ENCODE data around the gene TMEM86B.

TMEM86B gene

GRCh38 chr19:55266404-55266803, 37.8 kb upstream of the TMEM86B start:
- Histone ChIP-seq H3F3A (ENCODE audit: control insufficient read depth, insufficient read depth) (peaks cover 13% of the 10 kb centered on the region; the same call in 1 of the 2 replicates), H3K27ac (ENCODE audit: low read depth, low read length) (no peak overlapping the region), H3K4me3 (ENCODE audit: low read length) (no peak overlapping the region), H3K36me3 (ENCODE audit: control insufficient read depth, low read length) (no peaks in the 10 kb centered on the region), H3K4me2 (ENCODE audit: low read length) (no peak overlapping the region), H3K9me2 (replicated peaks; ENCODE audit: control insufficient read depth, low read length) (no peaks in the 10 kb centered on the region), H3K27me3 (ENCODE audit: control insufficient read depth, low read length) (no peaks in the 10 kb centered on the region), H3K4me1 (ENCODE audit: control insufficient read depth, low read length) (no peaks in the 10 kb centered on the region), H4K20me1 (ENCODE audit: control insufficient read depth, insufficient read depth, low read depth, low read length) (no peaks in the 10 kb centered on the region), H3K9me3 (ENCODE audit: control insufficient read depth, insufficient read depth, low read length) (peaks cover 7% of the 10 kb centered on the region; the same call in 1 of the 2 replicates), H3K79me2 (ENCODE audit: control insufficient read depth, low read length) (peaks cover 5% of the 10 kb centered on the region)
- TF ChIP-seq EZH2phosphoT487 (IDR thresholded peaks at IDR 0.05; ENCODE audit: borderline replicate concordance, low read length) (no peak), CTCF (IDR thresholded peaks at IDR 0.05; ENCODE audit: low read depth, low read length, poor library complexity, severe bottlenecking) (no peak)

- Histone ChIP-seq H4K20me1 (ENCODE audit: control insufficient read depth, insufficient read depth, low read depth, low read length) (no peaks in the 10 kb centered on the region), H3K9me3 (ENCODE audit: control insufficient read depth, insufficient read depth, low read length) (peaks cover 7% of the 10 kb centered on the region; the same call in 1 of the 2 replicates), H3K9me2 (replicated peaks; ENCODE audit: control insufficient read depth, low read length) (no peaks in the 10 kb centered on the region), H3F3A (ENCODE audit: control insufficient read depth, insufficient read depth) (peaks cover 13% of the 10 kb centered on the region; the same call in 1 of the 2 replicates), H3K27ac (ENCODE audit: low read depth, low read length) (no peak overlapping the region), H3K4me3 (ENCODE audit: low read length) (no peak overlapping the region), H3K27me3 (ENCODE audit: control insufficient read depth, low read length) (no peaks in the 10 kb centered on the region), H3K36me3 (ENCODE audit: control insufficient read depth, low read length) (no peaks in the 10 kb centered on the region), H3K4me2 (ENCODE audit: low read length) (no peak overlapping the region), H3K4me1 (ENCODE audit: control insufficient read depth, low read length) (no peaks in the 10 kb centered on the region), H3K79me2 (ENCODE audit: control insufficient read depth, low read length) (peaks cover 5% of the 10 kb centered on the region)
- no peak for TF ChIP-seq CTCF (IDR thresholded peaks at IDR 0.05; ENCODE audit: low read depth, low read length, poor library complexity, severe bottlenecking)
- TF ChIP-seq EZH2phosphoT487 (IDR thresholded peaks at IDR 0.05; ENCODE audit: borderline replicate concordance, low read length) = no peak
Observed at GRCh38 chr19:55265723-55266386, 37.3 kb upstream of the TMEM86B start.

- no peak for TF ChIP-seq EZH2phosphoT487 (IDR thresholded peaks at IDR 0.05; ENCODE audit: borderline replicate concordance, low read length)
- no peak for TF ChIP-seq CTCF (IDR thresholded peaks at IDR 0.05; ENCODE audit: low read depth, low read length, poor library complexity, severe bottlenecking)
- Histone ChIP-seq H3K27me3 (ENCODE audit: control insufficient read depth, low read length) (no peaks in the 10 kb centered on the region), H4K20me1 (ENCODE audit: control insufficient read depth, insufficient read depth, low read depth, low read length) (no peaks in the 10 kb centered on the region), H3K4me2 (ENCODE audit: low read length) (no peak overlapping the region), H3F3A (ENCODE audit: control insufficient read depth, insufficient read depth) (peaks cover 13% of the 10 kb centered on the region; the same call in 1 of the 2 replicates), H3K27ac (ENCODE audit: low read depth, low read length) (no peak overlapping the region), H3K4me3 (ENCODE audit: low read length) (no peak overlapping the region), H3K4me1 (ENCODE audit: control insufficient read depth, low read length) (peaks cover 6% of the 10 kb centered on the region), H3K9me2 (replicated peaks; ENCODE audit: control insufficient read depth, low read length) (no peaks in the 10 kb centered on the region), H3K79me2 (ENCODE audit: control insufficient read depth, low read length) (peaks cover 5% of the 10 kb centered on the region), H3K36me3 (ENCODE audit: control insufficient read depth, low read length) (no peaks in the 10 kb centered on the region), H3K9me3 (ENCODE audit: control insufficient read depth, insufficient read depth, low read length) (peaks cover 7% of the 10 kb centered on the region; the same call in 1 of the 2 replicates)
Observed at GRCh38 chr19:55265173-55265572, 36.6 kb upstream of the TMEM86B start.
